Esophagus muscularis mucosa (tissue), 4 donors: ENCODE results near the gene KCNQ5.

Experiments
- EP300 ChIP-seq: sonication (generic); formaldehyde crosslinking; IDR thresholded peaks from one replicate; pipeline ENCODE4 v1.6.1; 2017; ENCODE audit warnings: antibody characterized with exemption
- POLR2A ChIP-seq: fragments of 450-650 bp; IDR thresholded peaks from one replicate; pipeline ENCODE4 v1.6.1; 2017; ENCODE audit warnings: antibody characterized with exemption, moderate library complexity, mild to moderate bottlenecking, low read depth
- POLR2AphosphoS5 ChIP-seq, 2 donors: sonication (generic); formaldehyde crosslinking; IDR thresholded peaks; one replicate each; pipeline ENCODE4 v1.6.1; 2017; ENCODE audit warnings: antibody characterized with exemption in 2 of 2
- TF ChIP-seq, protein P1 (sequence below), 3 experiments: fragments of 200-600 bp in 2 of 3; fragments of 450-650 bp in 1 of 3; sonication (generic) in 2 of 3; IDR thresholded peaks; one replicate each; pipeline ENCODE4 v1.5.1; 2017 to 2019; ENCODE audit warnings: antibody characterized with exemption in 3 of 3, mild to moderate bottlenecking in 2 of 3, moderate library complexity in 1 of 3

DNA sequence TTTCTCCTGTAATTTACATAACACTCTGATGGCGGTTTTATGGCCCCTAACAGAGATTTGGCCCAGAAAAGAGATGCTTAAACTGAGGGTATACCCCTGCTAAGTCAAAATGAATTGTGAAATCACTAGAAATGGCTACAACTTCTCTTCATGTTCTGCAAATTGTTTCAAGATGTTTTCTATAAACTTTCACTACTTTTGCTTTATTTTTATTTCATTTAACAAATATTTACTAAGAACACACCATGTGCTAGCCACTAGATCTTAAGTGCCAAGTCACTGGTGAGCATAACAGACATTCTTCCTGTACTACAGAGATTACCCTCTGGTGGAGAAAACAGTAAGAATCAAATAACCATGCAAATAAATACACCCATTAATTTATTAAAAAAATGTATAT lies 87.6 kb downstream of the KCNQ5 start:
- TF ChIP-seq, protein P1, sequence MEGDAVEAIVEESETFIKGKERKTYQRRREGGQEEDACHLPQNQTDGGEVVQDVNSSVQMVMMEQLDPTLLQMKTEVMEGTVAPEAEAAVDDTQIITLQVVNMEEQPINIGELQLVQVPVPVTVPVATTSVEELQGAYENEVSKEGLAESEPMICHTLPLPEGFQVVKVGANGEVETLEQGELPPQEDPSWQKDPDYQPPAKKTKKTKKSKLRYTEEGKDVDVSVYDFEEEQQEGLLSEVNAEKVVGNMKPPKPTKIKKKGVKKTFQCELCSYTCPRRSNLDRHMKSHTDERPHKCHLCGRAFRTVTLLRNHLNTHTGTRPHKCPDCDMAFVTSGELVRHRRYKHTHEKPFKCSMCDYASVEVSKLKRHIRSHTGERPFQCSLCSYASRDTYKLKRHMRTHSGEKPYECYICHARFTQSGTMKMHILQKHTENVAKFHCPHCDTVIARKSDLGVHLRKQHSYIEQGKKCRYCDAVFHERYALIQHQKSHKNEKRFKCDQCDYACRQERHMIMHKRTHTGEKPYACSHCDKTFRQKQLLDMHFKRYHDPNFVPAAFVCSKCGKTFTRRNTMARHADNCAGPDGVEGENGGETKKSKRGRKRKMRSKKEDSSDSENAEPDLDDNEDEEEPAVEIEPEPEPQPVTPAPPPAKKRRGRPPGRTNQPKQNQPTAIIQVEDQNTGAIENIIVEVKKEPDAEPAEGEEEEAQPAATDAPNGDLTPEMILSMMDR (IDR thresholded peaks at IDR 0.05) = no peak
- no peak for TF ChIP-seq POLR2AphosphoS5 (IDR thresholded peaks at IDR 0.05)
- TF ChIP-seq POLR2A = no peak
- no peak for TF ChIP-seq EP300
